ENCODE results near the gene NEK4. TPM values are rescaled to one million over a fixed set of nuclear protein-coding genes. Genes with fewer than 3 reads are reported as not detected.
"Not testable (repeated sequence)": the region's sequence is repeated elsewhere in the genome, so short reads cannot be mapped to it uniquely, and the experiment has no call there.

NEK4 gene
- total RNA-seq, 2 donors from 2014 or later, result 20.9 to 25.1 TPM

GRCh38 chr3:52685709-52686691 is 84.7 kb downstream of the NEK4 start, which contains the start of the genes GNL3 and PBRM1:
Gene GNL3, plus strand, starts transcription at chr3:52686032. Its CDS starts 61 bp downstream, at chr3:52686093.
Gene PBRM1, minus strand, starts transcription at chr3:52685913.
- ATAC-seq (peak; percentile 88), DNase-seq (peak; percentile 94)
- intact Hi-C loops (cut with DNase I, micrococcal nuclease), result no loop called here

GRCh38 chr3:52685285-52685708 is 85.4 kb downstream of the NEK4 start:
- DNase-seq (peak; percentile 82 to 87), ATAC-seq (peak; percentile 86)
- intact Hi-C loops (cut with DNase I, micrococcal nuclease), result no loop called here

GRCh38 chr3:52684184-52684583 is 86.6 kb downstream of the NEK4 start:
- ATAC-seq, result no peak
- intact Hi-C loops (cut with DNase I, micrococcal nuclease), result no loop called here
- no peak for DNase-seq

GRCh38 chr3:52683611-52684010 is 87.1 kb downstream of the NEK4 start:
- ATAC-seq (no peak), DNase-seq (no peak)
- intact Hi-C loops (cut with DNase I, micrococcal nuclease), result no loop called here

GRCh38 chr3:52682016-52682415 is 88.7 kb downstream of the NEK4 start:
- no peak for ATAC-seq

GRCh38 chr3:52681596-52681995 is 89.1 kb downstream of the NEK4 start:
- ATAC-seq, result no peak
- no peak for DNase-seq
- intact Hi-C loops (cut with DNase I, micrococcal nuclease), result no loop called here

More at GRCh38 chr3:52682016-52682415, 88.7 kb downstream of the NEK4 start:
- DNase-seq, result no peak
- intact Hi-C loops (cut with DNase I, micrococcal nuclease), result no loop called here

GRCh38 chr3:52679811-52680210 is 90.9 kb downstream of the NEK4 start:
- DNase-seq (no peak), ATAC-seq (peak; percentile 35)
- intact Hi-C loops (cut with DNase I, micrococcal nuclease), result no loop called here

DNA sequence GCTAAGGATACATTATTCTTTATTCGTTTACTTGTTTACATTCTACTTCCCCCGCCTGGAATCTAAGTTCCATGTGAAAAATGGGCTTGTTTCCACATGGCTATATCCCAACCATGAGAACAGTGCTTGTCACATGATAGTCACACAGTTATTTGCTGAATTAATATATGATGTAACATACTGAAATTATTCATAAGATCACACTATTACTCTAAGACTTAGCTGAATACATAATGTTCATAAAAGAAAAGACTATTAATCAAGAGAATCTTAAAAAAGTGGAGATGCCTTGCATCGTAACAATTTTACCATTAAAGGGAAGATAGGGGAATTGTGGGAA is 91.6 kb downstream of the NEK4 start:
- intact Hi-C loops (cut with DNase I, micrococcal nuclease), result no loop called here
- DNase-seq, result no peak
- ATAC-seq, result no peak

- DNase-seq, result no peak
- ATAC-seq, result no peak
- intact Hi-C loops (cut with DNase I, micrococcal nuclease), result no loop called here
These were observed 92.2 kb downstream of the NEK4 start for GRCh38 chr3:52678265-52679198.

- ATAC-seq; DNase-seq; intact Hi-C loops (cut with DNase I, micrococcal nuclease): not testable (repeated sequence)
These were observed 94.5 kb downstream of the NEK4 start for GRCh38 chr3:52676201-52676600.

GRCh38 chr3:52671676-52672075 is 99.1 kb downstream of the NEK4 start:
- ATAC-seq, result no peak
- DNase-seq, result no peak
- intact Hi-C loops (cut with DNase I, micrococcal nuclease), result no loop called here

- ATAC-seq (no peak), DNase-seq (no peak)
- intact Hi-C loops (cut with DNase I, micrococcal nuclease), result no loop called here
These were observed 99.9 kb downstream of the NEK4 start for GRCh38 chr3:52670621-52671521.

DNA sequence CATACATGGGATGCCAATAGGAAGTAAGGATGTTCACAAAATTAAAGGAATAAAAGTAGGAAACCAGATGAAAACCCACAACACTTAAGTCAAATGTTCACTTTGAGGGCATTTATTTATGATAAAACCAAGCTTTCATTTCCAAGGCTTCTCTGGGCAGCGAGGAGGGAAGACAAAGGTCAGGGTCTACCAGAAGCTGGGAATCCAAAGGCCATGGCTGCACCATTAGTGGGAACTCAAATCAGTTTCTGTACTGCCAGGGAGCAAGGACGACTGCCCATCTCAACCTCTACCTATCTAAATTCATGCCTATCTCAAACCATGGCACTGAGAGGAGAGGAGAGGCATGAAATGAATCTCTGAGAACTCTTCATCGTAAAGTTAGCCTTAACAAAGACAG is 107.6 kb downstream of the NEK4 start:
- DNase-seq (no peak), ATAC-seq (no peak)
- intact Hi-C loops (cut with DNase I, micrococcal nuclease), result no loop called here

GRCh38 chr3:52660046-52660445 is 110.7 kb downstream of the NEK4 start:
- no peak for DNase-seq
- ATAC-seq, result no peak
- intact Hi-C loops (cut with DNase I, micrococcal nuclease), result no loop called here

Other genes starting within 250 kb of the NEK4 start
- gene NT5DC2, start 237.1 kb downstream of the NEK4 start, total RNA-seq, result 10 to 100 TPM; 14.1 to 15.6 TPM
- gene UQCC5, start 234.3 kb downstream of the NEK4 start, total RNA-seq, result 10 to 100 TPM; 11.7 to 17.4 TPM
- gene PBRM1, start 85.0 kb downstream of the NEK4 start, total RNA-seq, result 10 to 100 TPM; 53.0 to 57.0 TPM
- 10 to 100 TPM; 40.8 to 56.5 TPM for gene GNL3, start 84.9 kb downstream of the NEK4 start, total RNA-seq
- gene GLT8D1, start 65.1 kb downstream of the NEK4 start, total RNA-seq, result 10 to 100 TPM; 27.8 to 29.0 TPM
- gene SPCS1, start 64.8 kb downstream of the NEK4 start, total RNA-seq, result 100 to 1,000 TPM in 1 of 2 donors, 10 to 100 TPM in 1; 95.4 to 101 TPM
- not detected for gene ITIH1, start 6.7 kb upstream of the NEK4 start, total RNA-seq
- gene ITIH3, start 23.9 kb upstream of the NEK4 start, total RNA-seq, result under 1 TPM; 0.34 to 0.46 TPM
- gene ITIH4, start 59.7 kb upstream of the NEK4 start, total RNA-seq, result 1 to 10 TPM; 2.7 to 5.5 TPM
- gene MUSTN1, start 64.1 kb upstream of the NEK4 start, total RNA-seq, result 1 to 10 TPM in 1 of 2 donors, not detected in 1; 2.5 TPM
- 10 to 100 TPM; 10.0 to 13.6 TPM for gene STIMATE, start 126.6 kb upstream of the NEK4 start, total RNA-seq

All from left colon (tissue), 2 donors.